ENCODE data around the gene ZMIZ1. TPM values are rescaled to one million over a fixed set of nuclear protein-coding genes. Genes with fewer than 3 reads are reported as not detected.

The ZMIZ1 gene
- total and polyA plus RNA-seq, 2 experiments from 2014 or later = 9.2 to 30.9 TPM

DNA sequence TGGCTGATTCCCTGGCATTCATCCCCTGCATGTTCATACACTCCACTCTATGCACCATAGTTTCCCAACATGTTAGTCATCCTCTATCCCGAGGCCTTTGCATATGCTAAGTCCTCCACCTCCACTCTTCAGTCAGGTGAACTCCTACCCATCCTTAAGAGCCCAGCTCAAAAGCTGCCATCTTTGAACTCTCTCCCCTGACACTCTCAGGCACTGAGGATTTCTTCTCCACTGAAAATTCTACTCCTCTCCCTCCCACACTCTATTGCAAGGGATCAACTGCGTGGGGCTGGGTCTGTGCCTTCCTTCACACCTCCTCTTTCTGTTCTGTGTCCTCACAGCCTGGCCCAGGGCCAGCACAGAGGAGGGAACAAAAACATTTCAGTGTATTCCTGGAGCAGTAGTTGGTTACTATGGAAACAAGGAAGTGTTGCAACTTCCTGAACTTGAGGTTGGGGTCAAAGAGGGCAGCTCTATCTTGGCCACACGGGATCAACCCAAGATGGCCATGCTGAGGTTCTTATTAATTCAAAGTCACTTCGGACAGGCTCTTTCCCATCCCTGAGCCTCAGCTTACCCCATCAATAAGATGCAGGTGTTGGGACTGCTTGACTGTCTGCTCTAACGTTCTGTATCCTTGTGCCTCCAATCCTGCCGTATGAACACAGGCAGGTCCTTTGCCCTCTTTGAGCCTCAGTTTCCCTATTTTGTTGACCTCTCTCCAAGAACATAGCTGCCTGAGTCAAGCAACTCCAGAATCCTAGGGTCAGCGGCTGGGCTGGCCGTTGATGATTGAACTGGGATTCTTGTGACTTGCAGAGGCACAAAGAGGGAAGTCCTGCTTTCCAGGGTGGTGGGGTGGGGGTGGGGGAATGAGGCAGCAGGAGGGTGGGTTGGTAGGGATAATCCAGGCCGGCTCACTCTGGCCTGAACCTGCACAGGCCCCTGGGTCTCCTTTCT lies 15.5 kb downstream of the ZMIZ1 start:
- Histone ChIP-seq H3K9me2 (ENCODE audit: insufficient read depth) (no peaks in the 10 kb centered on the region), H3K4me1 (ENCODE audit: insufficient read depth) (peaks cover 13% of the 10 kb centered on the region), H2AFZ (no peak overlapping the region), H3K27me3 (ENCODE audit: insufficient read depth) (no peaks in the 10 kb centered on the region), H4K20me1 (replicated peaks; ENCODE audit: insufficient read depth) (peaks cover 32% of the 10 kb centered on the region), H3K27ac (ENCODE audit: low read depth) (no peak overlapping the region), H3K79me2 (replicated peaks; ENCODE audit: insufficient read depth) (peaks cover 99% of the 10 kb centered on the region), H3K36me3 (ENCODE audit: insufficient read depth) (no peaks in the 10 kb centered on the region), H3K4me3 (no peak overlapping the region), H3K4me2 (peak overlapping the region; percentile 55; the same call in 1 of the 2 replicates), H3F3A (replicated peaks; ENCODE audit: low read depth) (no peaks in the 10 kb centered on the region)
- H3K36me3 Mint-ChIP-seq (ENCODE audit: low read depth) = no peaks in the 10 kb centered on the region
- TF ChIP-seq EZH2 (IDR thresholded peaks at IDR 0.05; ENCODE audit: low read depth, unreplicated experiment) = no peak
- TF ChIP-seq JUNB (IDR thresholded peaks at IDR 0.05; ENCODE audit: unreplicated experiment) = no peak
- TF ChIP-seq POLR2AphosphoS5 (IDR thresholded peaks at IDR 0.05; ENCODE audit: low read depth) = no peak
- no peaks in the 10 kb centered on the region for H3K9me3 Mint-ChIP-seq
- no peak overlapping the region; the same call in 2 of the 3 replicates for H3K4me3 Mint-ChIP-seq
- H3K4me1 Mint-ChIP-seq = peaks cover 59% of the 10 kb centered on the region
- ATAC-seq (peak; percentile 16), DNase-seq (ENCODE audit: low spot score) (peak; percentile 68)
- no peaks in the 10 kb centered on the region for H3K27me3 Mint-ChIP-seq (ENCODE audit: insufficient read depth, low read depth, poor library complexity)
- H3K27ac Mint-ChIP-seq = peak overlapping the region; percentile 18; the same call in 1 of the 2 replicates

DNA sequence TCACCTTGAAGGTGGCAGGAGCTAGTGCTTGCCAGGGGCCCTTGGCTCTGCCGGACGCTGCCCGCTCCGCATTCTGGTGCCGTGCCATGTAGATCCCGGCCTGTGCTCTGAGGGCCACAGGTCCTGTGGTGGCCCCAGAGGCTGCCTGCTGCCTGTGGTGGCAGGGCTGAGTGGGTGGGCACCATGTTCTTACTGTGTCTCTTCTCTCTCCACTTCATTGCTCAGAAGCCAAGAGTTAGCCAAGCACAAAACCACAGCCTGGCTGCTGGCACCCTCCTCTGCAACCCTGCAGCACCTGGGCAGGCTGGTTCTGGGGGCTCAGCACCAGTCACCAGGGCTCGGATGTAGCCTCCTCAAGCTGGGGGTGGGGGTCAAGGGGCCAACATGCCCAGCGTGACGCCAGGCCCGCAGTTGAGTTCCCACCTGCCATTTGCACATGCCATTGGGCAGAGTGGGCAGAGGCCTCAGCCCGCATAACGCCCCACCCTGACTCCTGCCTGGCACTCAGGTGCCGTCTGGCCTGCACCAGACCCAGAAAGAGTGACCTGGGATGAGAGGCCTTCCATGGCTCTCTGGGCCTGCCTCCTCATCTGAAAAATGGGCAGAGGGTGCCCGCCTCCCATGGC lies 16.3 kb downstream of the ZMIZ1 start:
- Mint-ChIP-seq H3K4me3 (no peak overlapping the region), H3K27me3 (ENCODE audit: insufficient read depth, low read depth, poor library complexity) (no peaks in the 10 kb centered on the region), H3K9me3 (no peaks in the 10 kb centered on the region), H3K4me1 (peaks cover 56% of the 10 kb centered on the region), H3K36me3 (ENCODE audit: low read depth) (no peaks in the 10 kb centered on the region), H3K27ac (no peak overlapping the region)
- no peak for DNase-seq (ENCODE audit: low spot score)
- Histone ChIP-seq H3K79me2 (replicated peaks; ENCODE audit: insufficient read depth) (peaks cover 97% of the 10 kb centered on the region), H3K4me1 (ENCODE audit: insufficient read depth) (peaks cover 13% of the 10 kb centered on the region), H3F3A (replicated peaks; ENCODE audit: low read depth) (no peaks in the 10 kb centered on the region), H3K27ac (ENCODE audit: low read depth) (no peak overlapping the region), H3K4me2 (no peak overlapping the region), H3K4me3 (no peak overlapping the region), H3K27me3 (ENCODE audit: insufficient read depth) (no peaks in the 10 kb centered on the region), H3K36me3 (ENCODE audit: insufficient read depth) (no peaks in the 10 kb centered on the region), H4K20me1 (replicated peaks; ENCODE audit: insufficient read depth) (peaks cover 29% of the 10 kb centered on the region), H3K9me2 (ENCODE audit: insufficient read depth) (no peaks in the 10 kb centered on the region), H2AFZ (no peak overlapping the region)
- ATAC-seq = no peak
- TF ChIP-seq NANOG (IDR thresholded peaks at IDR 0.05; ENCODE audit: borderline replicate concordance) (no peak), EZH2 (IDR thresholded peaks at IDR 0.05; ENCODE audit: low read depth, unreplicated experiment) (no peak), EZH2phosphoT487 (IDR thresholded peaks at IDR 0.05; ENCODE audit: unreplicated experiment) (no peak), CREB1 (CRISPR knock-in tag; IDR thresholded peaks at IDR 0.05; ENCODE audit: low read depth) (no peak), JUNB (IDR thresholded peaks at IDR 0.05; ENCODE audit: unreplicated experiment) (no peak)
- TF ChIP-seq, protein P1, sequence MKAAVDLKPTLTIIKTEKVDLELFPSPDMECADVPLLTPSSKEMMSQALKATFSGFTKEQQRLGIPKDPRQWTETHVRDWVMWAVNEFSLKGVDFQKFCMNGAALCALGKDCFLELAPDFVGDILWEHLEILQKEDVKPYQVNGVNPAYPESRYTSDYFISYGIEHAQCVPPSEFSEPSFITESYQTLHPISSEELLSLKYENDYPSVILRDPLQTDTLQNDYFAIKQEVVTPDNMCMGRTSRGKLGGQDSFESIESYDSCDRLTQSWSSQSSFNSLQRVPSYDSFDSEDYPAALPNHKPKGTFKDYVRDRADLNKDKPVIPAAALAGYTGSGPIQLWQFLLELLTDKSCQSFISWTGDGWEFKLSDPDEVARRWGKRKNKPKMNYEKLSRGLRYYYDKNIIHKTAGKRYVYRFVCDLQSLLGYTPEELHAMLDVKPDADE (IDR thresholded peaks at IDR 0.05) = no peak
- TF ChIP-seq, protein P2, sequence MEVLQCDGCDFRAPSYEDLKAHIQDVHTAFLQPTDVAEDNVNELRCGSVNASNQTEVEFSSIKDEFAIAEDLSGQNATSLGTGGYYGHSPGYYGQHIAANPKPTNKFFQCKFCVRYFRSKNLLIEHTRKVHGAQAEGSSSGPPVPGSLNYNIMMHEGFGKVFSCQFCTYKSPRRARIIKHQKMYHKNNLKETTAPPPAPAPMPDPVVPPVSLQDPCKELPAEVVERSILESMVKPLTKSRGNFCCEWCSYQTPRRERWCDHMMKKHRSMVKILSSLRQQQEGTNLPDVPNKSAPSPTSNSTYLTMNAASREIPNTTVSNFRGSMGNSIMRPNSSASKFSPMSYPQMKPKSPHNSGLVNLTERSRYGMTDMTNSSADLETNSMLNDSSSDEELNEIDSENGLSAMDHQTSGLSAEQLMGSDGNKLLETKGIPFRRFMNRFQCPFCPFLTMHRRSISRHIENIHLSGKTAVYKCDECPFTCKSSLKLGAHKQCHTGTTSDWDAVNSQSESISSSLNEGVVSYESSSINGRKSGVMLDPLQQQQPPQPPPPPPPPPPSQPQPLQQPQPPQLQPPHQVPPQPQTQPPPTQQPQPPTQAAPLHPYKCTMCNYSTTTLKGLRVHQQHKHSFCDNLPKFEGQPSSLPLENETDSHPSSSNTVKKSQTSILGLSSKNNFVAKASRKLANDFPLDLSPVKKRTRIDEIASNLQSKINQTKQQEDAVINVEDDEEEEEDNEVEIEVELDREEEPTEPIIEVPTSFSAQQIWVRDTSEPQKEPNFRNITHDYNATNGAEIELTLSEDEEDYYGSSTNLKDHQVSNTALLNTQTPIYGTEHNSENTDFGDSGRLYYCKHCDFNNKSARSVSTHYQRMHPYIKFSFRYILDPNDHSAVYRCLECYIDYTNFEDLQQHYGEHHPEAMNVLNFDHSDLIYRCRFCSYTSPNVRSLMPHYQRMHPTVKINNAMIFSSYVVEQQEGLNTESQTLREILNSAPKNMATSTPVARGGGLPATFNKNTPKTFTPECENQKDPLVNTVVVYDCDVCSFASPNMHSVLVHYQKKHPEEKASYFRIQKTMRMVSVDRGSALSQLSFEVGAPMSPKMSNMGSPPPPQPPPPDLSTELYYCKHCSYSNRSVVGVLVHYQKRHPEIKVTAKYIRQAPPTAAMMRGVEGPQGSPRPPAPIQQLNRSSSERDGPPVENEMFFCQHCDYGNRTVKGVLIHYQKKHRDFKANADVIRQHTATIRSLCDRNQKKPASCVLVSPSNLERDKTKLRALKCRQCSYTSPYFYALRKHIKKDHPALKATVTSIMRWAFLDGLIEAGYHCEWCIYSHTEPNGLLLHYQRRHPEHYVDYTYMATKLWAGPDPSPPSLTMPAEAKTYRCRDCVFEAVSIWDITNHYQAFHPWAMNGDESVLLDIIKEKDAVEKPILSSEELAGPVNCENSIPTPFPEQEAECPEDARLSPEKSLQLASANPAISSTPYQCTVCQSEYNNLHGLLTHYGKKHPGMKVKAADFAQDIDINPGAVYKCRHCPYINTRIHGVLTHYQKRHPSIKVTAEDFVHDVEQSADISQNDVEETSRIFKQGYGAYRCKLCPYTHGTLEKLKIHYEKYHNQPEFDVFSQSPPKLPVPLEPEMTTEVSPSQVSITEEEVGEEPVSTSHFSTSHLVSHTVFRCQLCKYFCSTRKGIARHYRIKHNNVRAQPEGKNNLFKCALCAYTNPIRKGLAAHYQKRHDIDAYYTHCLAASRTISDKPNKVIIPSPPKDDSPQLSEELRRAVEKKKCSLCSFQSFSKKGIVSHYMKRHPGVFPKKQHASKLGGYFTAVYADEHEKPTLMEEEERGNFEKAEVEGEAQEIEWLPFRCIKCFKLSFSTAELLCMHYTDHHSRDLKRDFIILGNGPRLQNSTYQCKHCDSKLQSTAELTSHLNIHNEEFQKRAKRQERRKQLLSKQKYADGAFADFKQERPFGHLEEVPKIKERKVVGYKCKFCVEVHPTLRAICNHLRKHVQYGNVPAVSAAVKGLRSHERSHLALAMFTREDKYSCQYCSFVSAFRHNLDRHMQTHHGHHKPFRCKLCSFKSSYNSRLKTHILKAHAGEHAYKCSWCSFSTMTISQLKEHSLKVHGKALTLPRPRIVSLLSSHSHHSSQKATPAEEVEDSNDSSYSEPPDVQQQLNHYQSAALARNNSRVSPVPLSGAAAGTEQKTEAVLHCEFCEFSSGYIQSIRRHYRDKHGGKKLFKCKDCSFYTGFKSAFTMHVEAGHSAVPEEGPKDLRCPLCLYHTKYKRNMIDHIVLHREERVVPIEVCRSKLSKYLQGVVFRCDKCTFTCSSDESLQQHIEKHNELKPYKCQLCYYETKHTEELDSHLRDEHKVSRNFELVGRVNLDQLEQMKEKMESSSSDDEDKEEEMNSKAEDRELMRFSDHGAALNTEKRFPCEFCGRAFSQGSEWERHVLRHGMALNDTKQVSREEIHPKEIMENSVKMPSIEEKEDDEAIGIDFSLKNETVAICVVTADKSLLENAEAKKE (CRISPR knock-in tag; IDR thresholded peaks at IDR 0.05) = no peak

Measured in GM23338 (cell line).